ENCODE results near the gene TPST1. TPM values are rescaled to one million over a fixed set of nuclear protein-coding genes. Genes with fewer than 3 reads are reported as not detected.

The TPST1 gene
- total RNA-seq, 1 donor = 137 TPM

GRCh38 chr7:66277492-66277891, 72.4 kb downstream of the TPST1 start:
- Histone ChIP-seq H2AFZ (ENCODE audit: low read length) (peak overlapping the region; percentile 53), H4K20me1 (ENCODE audit: insufficient read depth, low read length) (no peaks in the 10 kb centered on the region), H3K4me2 (ENCODE audit: insufficient read depth, low read length) (peak overlapping the region; percentile 56), H3K4me3 (ENCODE audit: insufficient read depth, low read length) (peak overlapping the region; percentile 3), H3K79me2 (ENCODE audit: insufficient read depth, low read length) (peaks cover 64% of the 10 kb centered on the region), H3K36me3 (ENCODE audit: insufficient read depth, low read length) (no peaks in the 10 kb centered on the region), H3K27ac (ENCODE audit: low read depth, low read length) (peak overlapping the region; percentile 63), H3K9me3 (ENCODE audit: low read depth, low read length) (no peaks in the 10 kb centered on the region), H3K4me1 (ENCODE audit: insufficient read depth, low read length) (peaks cover 44% of the 10 kb centered on the region), H3K27me3 (ENCODE audit: insufficient read depth, low read length) (no peaks in the 10 kb centered on the region)
- TF ChIP-seq CTCF (IDR thresholded peaks at IDR 0.05; ENCODE audit: extremely low read depth, low read depth, low read length) = no peak
- DNase-seq (ENCODE audit: insufficient read length, low spot score, missing footprints) = no peak

GRCh38 chr7:66279912-66280311, 74.8 kb downstream of the TPST1 start:
- H3K9me3 ChIP-seq (ENCODE audit: low read depth, low read length) = no peaks in the 10 kb centered on the region
- H3K4me3 ChIP-seq (ENCODE audit: insufficient read depth, low read length) = no peak overlapping the region
- H4K20me1 ChIP-seq (ENCODE audit: insufficient read depth, low read length) = no peaks in the 10 kb centered on the region
- no peaks in the 10 kb centered on the region for H3K36me3 ChIP-seq (ENCODE audit: insufficient read depth, low read length)
- no peak overlapping the region for H3K4me2 ChIP-seq (ENCODE audit: insufficient read depth, low read length)
- H2AFZ ChIP-seq (ENCODE audit: low read length) = no peak overlapping the region
- H3K79me2 ChIP-seq (ENCODE audit: insufficient read depth, low read length) = peaks cover 71% of the 10 kb centered on the region
- DNase-seq (ENCODE audit: insufficient read length, low spot score, missing footprints) = no peak
- peaks cover 59% of the 10 kb centered on the region for H3K4me1 ChIP-seq (ENCODE audit: insufficient read depth, low read length)
- no peak for TF ChIP-seq CTCF (IDR thresholded peaks at IDR 0.05; ENCODE audit: extremely low read depth, low read depth, low read length)
- H3K27ac ChIP-seq (ENCODE audit: low read depth, low read length) = no peak overlapping the region
- H3K27me3 ChIP-seq (ENCODE audit: insufficient read depth, low read length) = no peaks in the 10 kb centered on the region

- H3K79me2 ChIP-seq (ENCODE audit: insufficient read depth, low read length) = peaks cover 72% of the 10 kb centered on the region
Observed at GRCh38 chr7:66281678-66282590, 76.8 kb downstream of the TPST1 start.

More at GRCh38 chr7:66281678-66282590, 76.8 kb downstream of the TPST1 start:
- H3K4me2 ChIP-seq (ENCODE audit: insufficient read depth, low read length) = peak overlapping the region; percentile 56
- no peak for TF ChIP-seq CTCF (IDR thresholded peaks at IDR 0.05; ENCODE audit: extremely low read depth, low read depth, low read length)
- H3K27ac ChIP-seq (ENCODE audit: low read depth, low read length) = peak overlapping the region; percentile 90
- H3K27me3 ChIP-seq (ENCODE audit: insufficient read depth, low read length) = no peaks in the 10 kb centered on the region
- DNase-seq (ENCODE audit: insufficient read length, low spot score, missing footprints) = peak; percentile 54
- H2AFZ ChIP-seq (ENCODE audit: low read length) = no peak overlapping the region
- H3K4me3 ChIP-seq (ENCODE audit: insufficient read depth, low read length) = no peak overlapping the region
- H4K20me1 ChIP-seq (ENCODE audit: insufficient read depth, low read length) = no peaks in the 10 kb centered on the region
- no peaks in the 10 kb centered on the region for H3K36me3 ChIP-seq (ENCODE audit: insufficient read depth, low read length)
- H3K9me3 ChIP-seq (ENCODE audit: low read depth, low read length) = no peaks in the 10 kb centered on the region
- H3K4me1 ChIP-seq (ENCODE audit: insufficient read depth, low read length) = peaks cover 53% of the 10 kb centered on the region

Data from osteoblast (primary cell).